ENCODE results near the gene SLC26A2.

Gene SLC26A2

DNA sequence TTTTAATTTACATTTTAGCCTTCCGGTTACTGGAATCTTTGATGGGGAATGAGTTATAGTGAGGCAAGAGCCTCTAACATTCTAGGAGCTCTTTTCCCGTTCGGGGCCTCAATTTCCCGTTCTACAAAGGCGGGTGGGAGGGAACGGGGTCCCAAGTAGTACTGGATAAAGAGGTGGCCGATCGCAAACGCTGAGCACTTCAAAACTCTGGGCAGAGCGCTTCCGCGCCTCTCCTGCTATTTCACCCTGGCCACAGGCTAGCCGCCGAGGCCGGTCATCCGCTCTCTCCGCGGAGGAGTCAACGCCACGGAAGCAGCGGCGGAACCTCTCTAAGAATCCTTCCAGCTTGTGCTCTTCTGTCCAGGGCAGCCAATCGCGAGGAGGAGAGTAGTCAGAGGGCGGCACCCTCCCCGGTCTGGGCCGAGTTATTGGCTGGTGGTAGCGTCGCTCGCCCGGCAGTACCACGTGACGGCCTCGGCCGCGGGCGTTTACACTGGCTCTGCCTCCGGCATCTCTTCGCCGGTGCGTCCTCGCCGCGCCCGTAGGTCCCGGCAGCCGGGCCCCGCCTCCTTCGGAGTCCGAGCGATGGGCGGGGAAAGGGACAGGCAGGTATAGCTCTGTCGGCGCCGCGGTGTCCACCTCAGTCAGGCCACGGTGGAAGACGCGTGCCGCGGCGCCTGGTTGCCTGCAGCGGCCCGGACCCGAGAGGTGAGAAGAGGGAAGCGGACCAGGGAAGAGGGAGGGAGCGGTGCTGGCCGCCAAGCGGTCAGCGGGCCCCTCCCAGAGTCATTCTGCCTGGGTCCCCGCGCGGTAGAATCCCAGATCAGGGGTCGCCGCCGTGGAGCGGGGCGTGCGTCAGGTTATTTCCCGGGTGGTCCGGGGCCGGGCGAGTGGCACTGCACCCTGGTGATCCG is at the start of gene SLC26A2:
TSS of gene SLC26A2 (plus strand) at position 487 of the 914 bp plus-strand sequence. CDS start 16,895 bp downstream, outside the sequence.
- DNase-seq = peak; percentile 98

DNA sequence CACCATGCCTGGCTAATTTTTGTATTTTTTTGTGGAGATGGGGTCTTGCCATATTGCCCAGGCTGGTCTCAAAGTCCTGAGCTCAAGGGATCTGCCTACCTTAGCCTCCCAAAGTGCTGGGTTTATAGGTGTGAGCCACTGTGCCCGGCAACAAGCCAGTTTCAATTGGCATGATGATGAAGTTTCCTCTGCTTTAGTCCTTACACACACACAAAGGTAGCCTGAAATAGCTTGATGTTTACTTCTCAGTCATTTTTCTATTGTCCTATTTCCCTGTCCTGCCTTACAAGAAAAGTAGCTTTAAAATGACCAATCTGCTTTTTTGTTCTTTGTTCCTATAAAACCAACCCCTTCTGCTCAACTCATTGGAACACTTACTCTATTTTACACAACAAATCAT is 49.5 kb upstream of the SLC26A2 start:
- DNase-seq = no peak

GRCh38 chr5:149912226-149912871 is 48.2 kb upstream of the SLC26A2 start:
- no peak for DNase-seq

GRCh38 chr5:149913436-149914419 is 46.8 kb upstream of the SLC26A2 start:
- DNase-seq = peak in 2 of 3 donors; percentile 10 to 18

- DNase-seq = no peak
These were observed 44.9 kb upstream of the SLC26A2 start for GRCh38 chr5:149915392-149916260.

- DNase-seq = no peak
These were observed 44.1 kb upstream of the SLC26A2 start for GRCh38 chr5:149916334-149917072.

GRCh38 chr5:149917073-149917676 is 43.4 kb upstream of the SLC26A2 start:
- DNase-seq = no peak

DNA sequence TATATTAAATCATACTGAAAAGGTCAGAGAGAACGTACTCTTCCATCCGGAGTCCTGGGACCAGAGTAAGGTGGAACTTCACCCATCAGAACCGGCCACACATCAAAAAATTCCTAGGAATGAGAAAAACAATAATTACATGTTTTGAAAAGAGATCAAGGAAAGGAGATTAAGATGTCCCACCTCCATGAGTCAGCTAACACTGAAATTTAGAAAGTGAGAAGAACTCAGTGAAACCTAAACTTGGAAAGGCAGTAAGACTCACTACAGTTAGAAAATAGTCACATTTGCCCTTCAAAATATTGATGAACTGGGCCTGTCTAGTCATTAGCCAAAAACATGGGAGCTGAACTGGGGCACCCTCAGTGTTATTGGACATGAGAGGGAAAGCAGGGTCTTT is 39.0 kb upstream of the SLC26A2 start:
- DNase-seq = no peak

DNA sequence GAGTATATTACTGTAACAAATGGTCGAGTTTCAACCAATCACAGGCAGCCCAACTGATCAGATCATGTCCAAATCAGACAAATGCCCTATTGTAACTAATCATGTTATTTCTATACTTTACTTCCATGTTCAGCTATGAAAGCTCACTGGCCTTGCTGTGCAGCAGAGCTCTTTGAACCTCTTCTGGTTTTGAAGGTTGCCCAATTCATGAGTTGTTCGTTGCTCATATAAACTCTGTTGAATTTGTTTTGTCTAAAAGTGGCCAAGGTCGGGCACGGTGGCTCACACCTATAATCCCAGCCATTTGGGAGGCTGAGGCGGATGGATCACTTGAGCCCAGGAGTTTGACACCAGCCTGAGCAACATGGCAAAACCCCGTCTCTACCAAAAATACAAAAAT is 37.6 kb upstream of the SLC26A2 start:
- DNase-seq = no peak

GRCh38 chr5:149924486-149924885 is 36.1 kb upstream of the SLC26A2 start:
- no peak for DNase-seq

GRCh38 chr5:149930043-149930748 is 30.4 kb upstream of the SLC26A2 start:
- no peak for DNase-seq

- no peak for DNase-seq
These were observed 29.6 kb upstream of the SLC26A2 start for GRCh38 chr5:149930749-149931574.

- DNase-seq = no peak
These were observed 28.5 kb upstream of the SLC26A2 start for GRCh38 chr5:149931992-149932436.

DNA sequence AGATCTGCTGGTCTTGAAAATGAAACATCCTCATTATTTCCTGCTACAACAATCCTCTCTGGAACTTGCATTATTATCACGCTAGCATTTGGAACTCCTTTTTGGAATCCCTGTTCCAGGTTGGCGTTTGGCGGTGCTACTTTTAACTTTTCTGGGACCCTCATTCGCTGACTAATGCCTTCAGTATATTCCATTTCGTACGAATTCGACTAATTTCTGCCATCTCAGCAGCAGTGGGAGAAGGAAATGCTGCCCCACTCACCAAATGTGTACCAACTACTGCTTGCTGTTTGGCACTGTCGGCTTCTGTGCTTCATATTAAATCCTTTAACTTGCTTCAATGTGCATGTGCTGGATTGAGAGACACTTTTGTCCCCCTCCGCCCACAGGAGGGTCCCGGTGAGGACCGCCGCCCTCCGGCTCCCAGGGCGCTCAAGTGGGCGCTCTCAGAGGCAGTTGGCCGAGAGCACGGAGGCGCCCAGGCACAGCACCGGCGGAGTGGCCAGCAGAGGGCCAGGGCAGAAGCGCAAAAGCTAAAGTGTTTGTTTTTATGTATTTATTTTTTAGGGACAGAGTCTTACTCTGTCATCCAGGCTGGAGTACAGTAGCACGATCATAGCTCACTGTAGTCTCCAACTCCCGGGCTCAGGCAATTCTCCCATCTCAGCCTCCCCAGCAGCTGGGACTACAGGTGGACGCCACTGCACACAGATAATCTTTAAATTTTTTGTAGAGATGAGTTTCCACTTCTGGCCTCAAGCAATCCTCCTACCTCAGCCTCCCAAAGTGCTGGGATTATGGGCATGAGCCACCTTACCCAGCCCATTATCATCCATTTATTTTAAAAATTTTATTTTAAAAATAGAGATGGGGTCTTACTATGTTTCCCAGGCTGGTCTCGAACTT is 27.9 kb upstream of the SLC26A2 start:
- peak in 1 of 3 donors; percentile 39 for DNase-seq

- DNase-seq = no peak
These were observed 25.1 kb upstream of the SLC26A2 start for GRCh38 chr5:149935431-149935901.

- no peak for DNase-seq
These were observed 24.4 kb upstream of the SLC26A2 start for GRCh38 chr5:149936044-149936699.

- DNase-seq = no peak
These were observed 23.9 kb upstream of the SLC26A2 start for GRCh38 chr5:149936700-149937091.
